Measurements from ENCODE around the gene PCDHGA7. TPM values are rescaled to one million over a fixed set of nuclear protein-coding genes. Genes with fewer than 3 reads are reported as not detected.

Gene PCDHGA7
- total and polyA plus RNA-seq, 2 donors (not counting 1 experiment from before 2014, with no cell fraction given) = 0.49 to 1.8 TPM

GRCh38 chr5:141342773-141343172, 39.8 kb upstream of the PCDHGA7 start:
- Histone ChIP-seq H3K36me3 (replicated peaks in 1 of 2; ENCODE audit: control extremely low read depth in 1 of 2, control insufficient read depth in 1 of 2, extremely low read depth in 1 of 2, insufficient read depth in 2 of 2, low read length in 1 of 2) (no peaks in the 10 kb centered on the region), H4K20me1 (ENCODE audit: control insufficient read depth, insufficient read depth, low read length, poor library complexity, severe bottlenecking) (no peaks in the 10 kb centered on the region), H2AFZ (ENCODE audit: insufficient read depth, low read depth, low read length, poor library complexity, severe bottlenecking) (no peak overlapping the region), H3K4me3 (ENCODE audit: control extremely low read depth in 1 of 5, extremely low read depth in 1 of 5, insufficient read depth in 1 of 5, low read depth in 2 of 5, low read length in 4 of 5) (no peak overlapping the region), H3K27me3 (replicated peaks in 1 of 4; ENCODE audit: control extremely low read depth in 1 of 4, control insufficient read depth in 3 of 4, insufficient read depth in 4 of 4, low read length in 3 of 4) (peaks cover 0 to 59% (median 32%) of the 10 kb centered on the region in 4 experiments), H3K9ac (ENCODE audit: low read length) (no peak overlapping the region), H3K4me2 (replicated peaks; ENCODE audit: low read depth, low read length, poor library complexity, severe bottlenecking) (no peak overlapping the region), H3K79me2 (ENCODE audit: control insufficient read depth, insufficient read depth, low read length) (no peaks in the 10 kb centered on the region), H3K27ac (ENCODE audit: low read length in 2 of 2) (no peak overlapping the region), H3K4me1 (ENCODE audit: control insufficient read depth in 2 of 2, insufficient read depth in 2 of 2, low read length in 2 of 2) (peaks cover 0 to 5% of the 10 kb centered on the region in 2 donors), H3K9me3 (ENCODE audit: control extremely low read depth in 1 of 3, control insufficient read depth in 2 of 3, insufficient read depth in 1 of 3, low read length in 2 of 3) (peaks cover 0 to 59% (median 46%) of the 10 kb centered on the region in 3 donors)
- H3K4me1 Mint-ChIP-seq = no peaks in the 10 kb centered on the region
- ATAC-seq (ENCODE audit: low read depth) (no peak), DNase-seq (no peak)
- intact Hi-C loops (cut with micrococcal nuclease) = no loop called here
- WGBS (ENCODE audit: insufficient coverage) = no CpG with 5 or more reads among the region's 1 CpG
- POLR2A ChIA-PET = no interaction called here
- H3K9me3 Mint-ChIP-seq (ENCODE audit: insufficient read depth) = peaks cover 12% of the 10 kb centered on the region
- H3K4me3 Mint-ChIP-seq = no peak overlapping the region
- peaks cover 56% of the 10 kb centered on the region for H3K27me3 Mint-ChIP-seq
- no peak overlapping the region for H3K27ac Mint-ChIP-seq
- CTCF ChIA-PET = no interaction called here
- TF ChIP-seq EZH2 (IDR thresholded peaks at IDR 0.05; ENCODE audit: borderline replicate concordance, insufficient read depth, low read depth, low read length, poor library complexity, severe bottlenecking) = no peak
- TF ChIP-seq, protein P1, sequence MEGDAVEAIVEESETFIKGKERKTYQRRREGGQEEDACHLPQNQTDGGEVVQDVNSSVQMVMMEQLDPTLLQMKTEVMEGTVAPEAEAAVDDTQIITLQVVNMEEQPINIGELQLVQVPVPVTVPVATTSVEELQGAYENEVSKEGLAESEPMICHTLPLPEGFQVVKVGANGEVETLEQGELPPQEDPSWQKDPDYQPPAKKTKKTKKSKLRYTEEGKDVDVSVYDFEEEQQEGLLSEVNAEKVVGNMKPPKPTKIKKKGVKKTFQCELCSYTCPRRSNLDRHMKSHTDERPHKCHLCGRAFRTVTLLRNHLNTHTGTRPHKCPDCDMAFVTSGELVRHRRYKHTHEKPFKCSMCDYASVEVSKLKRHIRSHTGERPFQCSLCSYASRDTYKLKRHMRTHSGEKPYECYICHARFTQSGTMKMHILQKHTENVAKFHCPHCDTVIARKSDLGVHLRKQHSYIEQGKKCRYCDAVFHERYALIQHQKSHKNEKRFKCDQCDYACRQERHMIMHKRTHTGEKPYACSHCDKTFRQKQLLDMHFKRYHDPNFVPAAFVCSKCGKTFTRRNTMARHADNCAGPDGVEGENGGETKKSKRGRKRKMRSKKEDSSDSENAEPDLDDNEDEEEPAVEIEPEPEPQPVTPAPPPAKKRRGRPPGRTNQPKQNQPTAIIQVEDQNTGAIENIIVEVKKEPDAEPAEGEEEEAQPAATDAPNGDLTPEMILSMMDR (IDR thresholded peaks at IDR 0.05) = no peak

GRCh38 chr5:141343242-141343952, 39.1 kb upstream of the PCDHGA7 start, which contains the start of gene PCDHGA3:
PCDHGA3 (plus strand) TSS chr5:141343829; CDS start chr5:141344034, 205 bp downstream.
- no peak within 1 kb of the TSS for H3K27ac ChIP-seq (ENCODE audit: low read length in 2 of 2)
- ChIA-PET CTCF (interaction anchor here (1.6 to 1.7 kb wide), 2 partner anchors 14 to 23 kb away, joined by 5 read pairs; partner anchors contain the start of genes PCDHGA1 and TAF7), POLR2A (no interaction called here)
- DNase-seq = no peak
- intact Hi-C loops (cut with micrococcal nuclease) = no loop called here
- no peak within 1 kb of the TSS for H2AFZ ChIP-seq (ENCODE audit: insufficient read depth, low read depth, low read length, poor library complexity, severe bottlenecking)
- H3K4me2 ChIP-seq (replicated peaks; ENCODE audit: low read depth, low read length, poor library complexity, severe bottlenecking) = peak within 1 kb of the TSS; percentile 5
- H3K79me2 ChIP-seq (ENCODE audit: control insufficient read depth, insufficient read depth, low read length) = no peaks in the 10 kb centered on the region
- no peaks in the 10 kb centered on the region for H3K36me3 ChIP-seq (replicated peaks in 1 of 2; ENCODE audit: control extremely low read depth in 1 of 2, control insufficient read depth in 1 of 2, extremely low read depth in 1 of 2, insufficient read depth in 2 of 2, low read length in 1 of 2)
- peaks cover 0 to 57% (median 29%) of the 10 kb centered on the region in 4 experiments for H3K27me3 ChIP-seq (replicated peaks in 1 of 4; ENCODE audit: control extremely low read depth in 1 of 4, control insufficient read depth in 3 of 4, insufficient read depth in 4 of 4, low read length in 3 of 4)
- no peak for ATAC-seq (ENCODE audit: low read depth)
- Mint-ChIP-seq H3K9me3 (ENCODE audit: insufficient read depth) (peaks cover 8% of the 10 kb centered on the region), H3K4me1 (no peaks in the 10 kb centered on the region), H3K27me3 (peaks cover 54% of the 10 kb centered on the region), H3K27ac (no peak within 1 kb of the TSS), H3K4me3 (peak within 1 kb of the TSS; percentile 41)
- no peaks in the 10 kb centered on the region for H4K20me1 ChIP-seq (ENCODE audit: control insufficient read depth, insufficient read depth, low read length, poor library complexity, severe bottlenecking)
- 45% methylated on average over 1 of the region's 9 CpGs for WGBS (ENCODE audit: insufficient coverage)
- TF ChIP-seq, protein P1 (IDR thresholded peaks at IDR 0.05) = peak; percentile 16
- TF ChIP-seq EZH2 (IDR thresholded peaks at IDR 0.05; ENCODE audit: borderline replicate concordance, insufficient read depth, low read depth, low read length, poor library complexity, severe bottlenecking) = no peak
- peaks cover 0 to 59% (median 44%) of the 10 kb centered on the region in 3 donors for H3K9me3 ChIP-seq (ENCODE audit: control extremely low read depth in 1 of 3, control insufficient read depth in 2 of 3, insufficient read depth in 1 of 3, low read length in 2 of 3)
- H3K9ac ChIP-seq (ENCODE audit: low read length) = no peak within 1 kb of the TSS
- H3K4me1 ChIP-seq (ENCODE audit: control insufficient read depth in 2 of 2, insufficient read depth in 2 of 2, low read length in 2 of 2) = peaks cover 0 to 5% of the 10 kb centered on the region in 2 donors
- H3K4me3 ChIP-seq (ENCODE audit: control extremely low read depth in 1 of 5, extremely low read depth in 1 of 5, insufficient read depth in 1 of 5, low read depth in 2 of 5, low read length in 4 of 5) = no peak within 1 kb of the TSS

All from B cell (primary cell).